ENCODE data around the gene PRSS2.
"Not testable (repeated sequence)": the region's sequence is repeated elsewhere in the genome, so short reads cannot be mapped to it uniquely, and the experiment has no call there.

The PRSS2 gene

GRCh38 chr7:142749218-142749993, 21.4 kb upstream of the PRSS2 start, which contains the start of gene PRSS1:
TSS of gene PRSS1 (plus strand) at chr7:142749472. CDS start at chr7:142749485, 13 bp downstream.
- Histone ChIP-seq H3K36me3 (no peaks in the 10 kb centered on the region), H3K9me3 (no peaks in the 10 kb centered on the region), H3K4me1 (no peaks in the 10 kb centered on the region), H3K27ac (no peak within 1 kb of the TSS), H4K20me1 (no peaks in the 10 kb centered on the region), H3K4me2 (no peak within 1 kb of the TSS), H3K27me3 (no peaks in the 10 kb centered on the region), H3K9ac (no peak within 1 kb of the TSS), H3K4me3 (no peak within 1 kb of the TSS)
- TF ChIP-seq Cebpa-rat (IDR thresholded peaks at IDR 0.05) = no peak

- Histone ChIP-seq H3K4me1 (no peaks in the 10 kb centered on the region), H3K9ac (no peak overlapping the region), H3K27me3 (no peaks in the 10 kb centered on the region), H4K20me1 (no peaks in the 10 kb centered on the region), H3K4me2 (no peak overlapping the region), H3K4me3 (no peak overlapping the region), H3K9me3 (no peaks in the 10 kb centered on the region), H3K36me3 (no peaks in the 10 kb centered on the region), H3K27ac (no peak overlapping the region)
- TF ChIP-seq Cebpa-rat (IDR thresholded peaks at IDR 0.05) = no peak
These were observed 20.3 kb upstream of the PRSS2 start for GRCh38 chr7:142750321-142750938.

GRCh38 chr7:142751526-142752175, 19.1 kb upstream of the PRSS2 start:
- not testable (repeated sequence) for H3K4me1 ChIP-seq, H3K36me3 ChIP-seq, H3K4me2 ChIP-seq, H3K9ac ChIP-seq, H3K9me3 ChIP-seq, H3K27me3 ChIP-seq, H3K4me3 ChIP-seq, H4K20me1 ChIP-seq, H3K27ac ChIP-seq

- H3K9me3 ChIP-seq = no peaks in the 10 kb centered on the region
- no peak for TF ChIP-seq Cebpa-rat (IDR thresholded peaks at IDR 0.05)
- H3K4me2 ChIP-seq = no peak overlapping the region
- H3K9ac ChIP-seq = no peak overlapping the region
- no peak overlapping the region for H3K4me3 ChIP-seq
- H3K27ac ChIP-seq = no peak overlapping the region
- no peaks in the 10 kb centered on the region for H3K4me1 ChIP-seq
- H4K20me1 ChIP-seq = no peaks in the 10 kb centered on the region
- no peaks in the 10 kb centered on the region for H3K27me3 ChIP-seq
- H3K36me3 ChIP-seq = no peaks in the 10 kb centered on the region
These were observed 18.2 kb upstream of the PRSS2 start for GRCh38 chr7:142752376-142753225.

- Histone ChIP-seq H3K27ac (no peak overlapping the region), H3K36me3 (no peaks in the 10 kb centered on the region), H3K4me1 (no peaks in the 10 kb centered on the region), H3K4me2 (no peak overlapping the region), H3K9me3 (no peaks in the 10 kb centered on the region), H3K4me3 (no peak overlapping the region), H3K27me3 (no peaks in the 10 kb centered on the region), H3K9ac (no peak overlapping the region), H4K20me1 (no peaks in the 10 kb centered on the region)
- no peak for TF ChIP-seq Cebpa-rat (IDR thresholded peaks at IDR 0.05)
These were observed 17.4 kb upstream of the PRSS2 start for GRCh38 chr7:142753366-142753765.

GRCh38 chr7:142753925-142754491, 16.8 kb upstream of the PRSS2 start:
- not testable (repeated sequence) for H4K20me1 ChIP-seq

GRCh38 chr7:142754681-142755575, 15.8 kb upstream of the PRSS2 start:
- Histone ChIP-seq H3K4me1 (no peaks in the 10 kb centered on the region), H3K4me3 (no peak overlapping the region), H3K9me3 (no peaks in the 10 kb centered on the region), H3K27me3 (no peaks in the 10 kb centered on the region), H3K4me2 (no peak overlapping the region), H4K20me1 (no peaks in the 10 kb centered on the region), H3K36me3 (no peaks in the 10 kb centered on the region), H3K9ac (no peak overlapping the region), H3K27ac (no peak overlapping the region)
- no peak for TF ChIP-seq Cebpa-rat (IDR thresholded peaks at IDR 0.05)

More at GRCh38 chr7:142753925-142754491, 16.8 kb upstream of the PRSS2 start:
- H3K4me3 ChIP-seq, H3K27me3 ChIP-seq, H3K36me3 ChIP-seq, H3K27ac ChIP-seq, H3K9me3 ChIP-seq, H3K4me2 ChIP-seq, H3K9ac ChIP-seq, H3K4me1 ChIP-seq: not testable (repeated sequence)

GRCh38 chr7:142758312-142758711, 12.5 kb upstream of the PRSS2 start:
- H3K9me3 ChIP-seq, H3K27ac ChIP-seq, H3K4me3 ChIP-seq, H3K4me2 ChIP-seq, H3K4me1 ChIP-seq, H3K9ac ChIP-seq, H4K20me1 ChIP-seq, H3K36me3 ChIP-seq, H3K27me3 ChIP-seq: not testable (repeated sequence)

- no peaks in the 10 kb centered on the region for H3K36me3 ChIP-seq
- no peak overlapping the region for H3K9ac ChIP-seq
- H3K27me3 ChIP-seq = no peaks in the 10 kb centered on the region
- no peaks in the 10 kb centered on the region for H4K20me1 ChIP-seq
- no peak for TF ChIP-seq Cebpa-rat (IDR thresholded peaks at IDR 0.05)
- H3K4me1 ChIP-seq = peaks cover 9% of the 10 kb centered on the region
- H3K4me2 ChIP-seq = no peak overlapping the region
- no peak overlapping the region for H3K27ac ChIP-seq
- H3K9me3 ChIP-seq = no peaks in the 10 kb centered on the region
- H3K4me3 ChIP-seq = no peak overlapping the region
These were observed 11.3 kb upstream of the PRSS2 start for GRCh38 chr7:142759433-142759832.
